AG04450 (cell line): ENCODE results near the gene UBFD1. TPM values are rescaled to one million over a fixed set of nuclear protein-coding genes. Genes with fewer than 3 reads are reported as not detected.
"Not testable (repeated sequence)": the region's sequence is repeated elsewhere in the genome, so short reads cannot be mapped to it uniquely, and the experiment has no call there.

Source experiments
- CTCF ChIA-PET: fragments of 300-600, 350-600 bp; formaldehyde crosslinking; extraction: SDS; loops from one replicate; lab custom pipeline; 2022; ENCODE audit warnings: antibody characterized with exemption, inconsistent platforms; lab: Charles Lee
- POLR2A ChIA-PET: fragments of 350-600 bp; formaldehyde crosslinking; extraction: SDS; loops from one replicate; lab custom pipeline; 2021; ENCODE audit warnings: antibody characterized with exemption, inconsistent platforms; lab: Yijun Ruan, JAX
- DNase-seq: peaks from one replicate; pipeline ENCODE4 v3.0.0-alpha.2; 2011; ENCODE audit warnings: low read depth, low spot score
- H3K27ac ChIP-seq: one replicate; pipeline ENCODE4 v1.5.1; 2012; ENCODE audit warnings: low read depth, low read length, control low read depth
- H3K27me3 ChIP-seq: one replicate; pipeline ENCODE4 v1.6.0; 2012; ENCODE audit warnings: low read length; ENCODE audit not compliant: control insufficient read depth, insufficient read depth
- H3K4me3 ChIP-seq: 2 replicates; pipeline ENCODE4 v1.5.1; 2011; ENCODE audit warnings: mild to moderate bottlenecking, low read depth, low read length, control low read depth
- H3K9me3 ChIP-seq: 2 replicates; pipeline ENCODE4 v1.5.1; 2012; ENCODE audit warnings: low read length; ENCODE audit not compliant: control insufficient read depth, insufficient read depth
- CTCF ChIP-seq: IDR thresholded peaks from 2 replicates; pipeline ENCODE4 v1.5.1; 2011; ENCODE audit warnings: low read depth, low read length, control low read depth, inconsistent platforms
- polyA plus RNA-seq: library from polyadenylated mRNA; depleted of rRNA; stranded (reverse); fragments of >200 nt; gene quantifications from 2 replicates; pipeline ENCODE4 v1.2.3, GENCODE V29; 2011; rRNA removed

Gene UBFD1
- polyA plus RNA-seq, 1 experiment: 101 TPM

GRCh38 chr16:23608194-23608593, 50.7 kb downstream of the UBFD1 start:
- no peak overlapping the region for H3K4me3 ChIP-seq

GRCh38 chr16:23609929-23610328, 52.4 kb downstream of the UBFD1 start:
- Histone ChIP-seq H3K4me3 (no peak overlapping the region), H3K9me3 (no peaks in the 10 kb centered on the region), H3K27me3 (no peaks in the 10 kb centered on the region), H3K27ac (no peak overlapping the region)
- ChIA-PET POLR2A (no interaction called here), CTCF (no interaction called here)
- no peak for TF ChIP-seq CTCF
- DNase-seq: no peak

More at GRCh38 chr16:23608194-23608593, 50.7 kb downstream of the UBFD1 start:
- no peaks in the 10 kb centered on the region for H3K27me3 ChIP-seq
- H3K9me3 ChIP-seq: no peaks in the 10 kb centered on the region
- H3K27ac ChIP-seq: peak overlapping the region; percentile 52
- peak; percentile 8 for DNase-seq
- no peak for TF ChIP-seq CTCF
- POLR2A ChIA-PET: no interaction called here
- CTCF ChIA-PET: interaction anchor here (2.0 kb wide), 1 partner anchor 12 kb away, joined by 14 read pairs; the partner anchor contains the start of gene NDUFAB1

- H3K27me3 ChIP-seq, CTCF ChIA-PET, H3K9me3 ChIP-seq, H3K27ac ChIP-seq, POLR2A ChIA-PET, DNase-seq, H3K4me3 ChIP-seq: not testable (repeated sequence)
These were observed 53.4 kb downstream of the UBFD1 start for GRCh38 chr16:23610905-23611304.

GRCh38 chr16:23611936-23612335, 54.4 kb downstream of the UBFD1 start:
- POLR2A ChIA-PET: no interaction called here
- CTCF ChIA-PET: no interaction called here
- no peak overlapping the region for H3K4me3 ChIP-seq
- no peaks in the 10 kb centered on the region for H3K27me3 ChIP-seq
- DNase-seq: no peak
- no peak for TF ChIP-seq CTCF
- no peaks in the 10 kb centered on the region for H3K9me3 ChIP-seq
- no peak overlapping the region for H3K27ac ChIP-seq

GRCh38 chr16:23615805-23616204, 58.3 kb downstream of the UBFD1 start:
- POLR2A ChIA-PET: no interaction called here
- Histone ChIP-seq H3K4me3 (no peak overlapping the region), H3K27ac (no peak overlapping the region), H3K9me3 (no peaks in the 10 kb centered on the region), H3K27me3 (no peaks in the 10 kb centered on the region)
- no peak for DNase-seq
- CTCF ChIA-PET: no interaction called here
- TF ChIP-seq CTCF: no peak

Other genes with a start within 250 kb of the UBFD1 start
- 19.6 and 24.5 TPM in 2 replicates for gene COG7, start 104.5 kb upstream of the UBFD1 start, polyA plus RNA-seq
- gene GGA2, start 47.2 kb upstream of the UBFD1 start, polyA plus RNA-seq: 32.3 and 42.5 TPM in 2 replicates
- 36.0 and 42.7 TPM in 2 replicates for gene EARS2, start 377 bp upstream of the UBFD1 start, polyA plus RNA-seq
- 97.6 and 130 TPM in 2 replicates for gene NDUFAB1, start 38.6 kb downstream of the UBFD1 start, polyA plus RNA-seq
- gene PALB2, start 83.6 kb downstream of the UBFD1 start, polyA plus RNA-seq: 5.3 and 6.5 TPM in 2 replicates
- gene DCTN5, start 83.7 kb downstream of the UBFD1 start, polyA plus RNA-seq: 86.3 and 92.1 TPM in 2 replicates
- gene PLK1, start 121.2 kb downstream of the UBFD1 start, polyA plus RNA-seq: 10.7 and 11.6 TPM in 2 replicates
- 0.12 and 0.14 TPM in 2 replicates for gene ERN2, start 155.5 kb downstream of the UBFD1 start, polyA plus RNA-seq
- gene CHP2, start 197.3 kb downstream of the UBFD1 start, polyA plus RNA-seq: not detected in 2 replicates